ENCODE data around the gene PDE11A.

- no peak for TF ChIP-seq CTCF (IDR thresholded peaks at IDR 0.05)
- TF ChIP-seq POLR2A (IDR thresholded peaks at IDR 0.05) = no peak
Observed at GRCh38 chr2:178070824-178071223, 1.8 kb downstream of the PDE11A start.

Measured in transverse colon (tissue), 3 donors.